GM18907 (cell line): ENCODE measurements around the gene MEIOC.

ENCODE experiments used
- ATAC-seq: cut with Tn5 transposase; IDR thresholded peaks from one replicate; pipeline ENCODE4 v1.9.1; 2021; ENCODE audit warnings: mild to moderate bottlenecking, moderate library complexity; ENCODE audit not compliant: unreplicated experiment

MEIOC gene

GRCh38 chr17:44707755-44708400 is 51.6 kb downstream of the MEIOC start:
- ATAC-seq, result no peak

GRCh38 chr17:44708401-44709263 is 52.4 kb downstream of the MEIOC start, which contains the start of gene DBF4B:
DBF4B (plus strand) TSS chr17:44708665; CDS start chr17:44708821, 156 bp downstream.
- peak; percentile 71 for ATAC-seq

GRCh38 chr17:44719444-44719843 is 63.2 kb downstream of the MEIOC start:
- ATAC-seq, result no peak

- no peak for ATAC-seq
Measured at GRCh38 chr17:44722254-44722653, 66.0 kb downstream of the MEIOC start.
